NCI-H446 (cell line): ENCODE measurements around the gene RAD9A.

Experiments used
- DNase-seq, 2 experiments: peaks; one replicate each; lab custom pipeline; 2025; lab: John Stamatoyannopoulos, UW

RAD9A gene

DNA sequence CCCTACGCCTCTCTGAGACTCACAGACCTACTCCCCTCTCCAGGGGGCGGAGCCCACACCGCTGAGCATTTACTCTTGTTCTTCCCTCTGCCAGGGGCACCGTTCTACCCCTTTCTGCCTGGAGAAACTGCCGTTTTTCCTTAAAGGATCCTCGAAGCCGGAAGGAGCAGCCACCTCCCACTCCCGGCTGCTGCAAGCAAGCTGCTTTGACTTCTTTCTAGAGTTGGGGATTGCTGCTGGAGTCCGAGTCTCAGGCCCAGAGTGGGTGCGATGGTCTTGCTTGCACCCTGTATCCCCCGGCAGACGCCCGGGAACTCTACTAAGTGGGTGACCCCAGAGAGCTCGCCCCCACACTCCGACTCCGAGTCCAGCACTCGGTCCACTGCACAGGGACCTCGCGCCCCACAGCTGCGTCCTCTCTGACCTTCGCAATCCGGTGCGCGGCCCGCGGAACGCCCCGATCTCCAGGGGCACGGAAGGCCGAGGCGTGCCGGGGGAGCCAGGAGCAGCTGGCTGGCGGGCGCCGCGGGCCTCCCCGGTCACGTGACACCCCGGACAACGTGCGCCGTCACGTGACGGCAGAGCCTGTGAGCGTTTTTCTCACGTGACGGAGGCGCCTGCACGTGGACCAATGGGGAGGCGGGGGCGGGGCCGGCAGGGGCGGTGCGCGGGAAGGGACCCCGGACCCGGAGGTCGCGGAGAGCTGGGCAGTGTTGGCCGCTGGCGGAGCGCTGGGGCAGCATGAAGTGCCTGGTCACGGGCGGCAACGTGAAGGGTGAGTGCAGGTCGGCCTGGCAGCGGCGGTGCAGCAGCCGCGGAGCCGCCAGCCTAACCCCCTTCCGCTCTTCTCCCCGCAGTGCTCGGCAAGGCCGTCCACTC, at the start of gene RAD9A:
Gene RAD9A, plus strand, starts transcription at position 683 of the 879 bp plus-strand sequence. Its CDS starts 59 bp downstream, at position 742.
- peak; percentile 87 to 97 for DNase-seq

DNA sequence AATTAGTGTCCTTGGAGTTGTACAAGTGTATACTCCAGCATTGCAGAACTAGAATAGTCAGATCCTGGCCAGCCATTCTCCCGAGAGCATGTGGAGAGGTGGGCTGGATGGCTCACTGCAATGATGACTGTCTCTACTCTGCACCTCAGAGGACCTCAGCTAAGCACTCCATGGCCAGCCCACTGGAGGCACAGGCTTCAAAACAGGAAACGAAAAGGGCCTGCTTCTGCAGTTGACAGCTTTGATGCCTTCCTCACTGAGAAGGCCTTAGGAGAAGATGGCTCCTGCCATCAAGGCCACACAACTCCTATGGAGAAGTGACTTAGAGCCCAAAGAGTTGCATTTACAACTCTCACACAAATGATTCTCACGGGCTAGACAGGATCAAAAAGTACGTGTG, 47.5 kb upstream of the RAD9A start:
- no peak for DNase-seq

DNA sequence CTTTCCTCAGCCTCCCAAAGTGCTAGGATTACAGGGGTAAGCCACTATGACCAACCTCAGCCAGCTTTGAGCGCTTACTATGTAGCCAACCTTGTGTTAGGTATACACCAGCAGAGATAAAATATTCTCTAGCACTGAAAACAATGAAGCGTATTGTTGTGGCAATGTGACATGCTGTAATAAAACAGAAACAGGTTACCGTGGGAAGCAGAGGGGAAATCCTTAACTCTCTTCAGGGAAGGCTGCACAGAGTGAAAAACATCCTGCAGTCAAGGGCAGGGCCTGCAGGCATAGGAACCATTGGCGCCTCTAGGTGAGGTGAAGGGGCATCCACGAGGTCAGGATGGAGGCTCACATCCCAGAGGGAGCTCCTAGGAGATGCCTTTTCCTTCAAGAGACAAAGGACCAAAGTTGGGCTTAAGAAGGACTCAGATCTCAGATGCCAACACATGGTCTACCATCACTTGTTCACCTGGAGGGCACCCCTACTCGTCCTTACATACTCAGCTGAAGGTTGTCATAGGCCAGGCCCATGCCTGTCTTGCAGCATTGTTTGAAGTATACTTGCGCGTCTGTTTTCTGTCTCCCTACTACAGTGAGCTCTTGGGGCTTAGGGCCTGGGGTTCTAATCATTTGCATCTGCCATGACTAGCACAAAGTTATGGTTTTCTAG, 46.4 kb upstream of the RAD9A start:
- DNase-seq = no peak

DNA sequence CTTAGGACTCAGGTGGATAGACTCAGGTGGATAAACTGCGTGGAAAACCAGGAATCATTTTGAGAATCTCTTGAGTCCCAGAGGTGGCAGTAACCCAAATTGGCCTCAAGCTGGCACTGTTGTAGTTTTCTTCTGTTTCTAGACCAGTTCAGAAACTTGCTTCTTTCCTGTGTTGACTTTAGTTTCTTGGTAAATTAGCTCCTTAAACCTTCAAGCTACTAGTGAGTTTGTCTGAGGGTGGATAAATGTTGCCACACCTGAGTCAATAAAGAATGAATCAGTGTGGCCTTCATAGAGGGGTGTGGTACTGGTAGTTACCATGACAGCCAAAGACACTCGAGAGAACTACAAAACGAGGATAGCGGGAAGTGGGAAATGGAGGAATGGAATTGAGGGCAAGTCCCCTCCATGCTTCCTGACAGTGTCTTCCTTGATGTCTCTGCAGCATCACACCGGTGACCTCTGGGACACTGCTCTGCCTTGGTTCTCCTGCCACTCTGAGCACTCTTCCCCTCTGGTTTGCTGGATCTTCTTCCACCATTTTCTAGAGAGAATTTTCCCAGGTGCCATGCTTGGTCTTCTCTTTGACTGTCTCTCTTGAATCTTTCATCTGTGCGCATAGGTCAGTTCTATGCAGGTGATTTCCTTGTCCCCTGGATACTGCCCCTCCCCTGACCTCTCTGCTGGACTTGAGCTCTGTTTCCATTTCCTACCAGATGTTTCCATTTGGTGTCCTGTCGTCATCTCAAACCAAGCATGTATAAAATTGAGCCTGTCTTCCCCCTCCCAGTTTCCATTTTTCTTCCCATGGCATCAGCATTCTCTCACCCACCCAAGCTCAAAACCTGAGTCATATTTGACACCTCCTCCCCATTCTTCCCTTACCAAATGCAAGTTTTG, 45.6 kb upstream of the RAD9A start:
- DNase-seq = no peak

DNA sequence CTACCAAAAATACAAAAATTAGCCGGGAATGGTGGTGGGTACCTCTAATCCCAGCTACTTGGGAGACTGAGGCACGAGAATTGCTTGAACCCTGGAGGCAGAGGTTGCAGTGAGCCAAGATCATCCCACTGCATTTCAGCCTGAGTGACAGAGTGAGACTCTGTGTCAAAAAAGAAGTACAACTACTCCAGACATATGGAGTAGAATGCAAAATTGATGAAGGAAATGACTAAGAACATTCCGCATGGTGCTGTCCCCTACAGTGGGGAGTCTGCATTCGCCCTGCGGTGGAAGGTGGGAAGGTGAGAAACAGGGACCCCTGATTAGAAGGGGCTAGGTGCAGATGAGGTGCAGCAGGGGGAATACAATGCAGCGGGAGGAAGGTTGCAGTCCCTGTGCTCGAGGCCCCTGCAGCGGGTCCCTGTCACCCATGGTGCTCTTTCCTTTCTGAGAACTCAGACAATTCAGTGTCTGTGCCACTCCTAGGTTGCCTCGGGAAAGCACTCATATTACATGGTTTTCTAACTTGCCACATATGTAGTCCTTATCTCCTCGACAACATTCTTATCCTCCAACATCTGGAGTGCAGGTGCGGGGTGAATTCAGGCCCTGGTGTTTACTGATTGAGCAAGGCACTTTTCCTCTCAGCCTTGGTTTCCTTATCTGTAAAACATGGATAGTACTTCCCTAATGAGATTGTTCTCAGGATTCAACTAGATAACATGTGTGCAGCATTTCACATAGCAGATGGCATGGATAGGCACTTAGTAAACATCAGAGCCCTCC, 43.6 kb upstream of the RAD9A start:
- no peak for DNase-seq

DNA sequence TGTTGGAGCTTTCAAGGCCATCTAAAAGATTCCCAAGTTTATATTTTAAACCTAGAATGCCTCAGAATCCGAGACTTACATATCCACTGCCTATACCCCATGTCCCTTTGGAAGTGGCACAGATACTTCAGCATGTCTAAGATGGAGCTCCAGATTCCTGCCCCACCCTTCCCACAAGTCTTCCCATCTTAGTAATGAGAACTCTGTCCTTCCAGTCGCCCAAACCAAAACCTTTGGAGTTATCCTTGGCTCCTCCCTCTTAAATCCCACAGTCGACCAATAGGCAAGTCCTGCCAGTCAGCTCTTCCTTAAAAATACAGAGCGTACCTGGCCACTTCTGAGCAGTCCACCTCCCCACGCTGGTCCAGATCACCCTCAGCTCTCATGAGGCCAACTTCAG, 42.8 kb upstream of the RAD9A start:
- no peak for DNase-seq

DNA sequence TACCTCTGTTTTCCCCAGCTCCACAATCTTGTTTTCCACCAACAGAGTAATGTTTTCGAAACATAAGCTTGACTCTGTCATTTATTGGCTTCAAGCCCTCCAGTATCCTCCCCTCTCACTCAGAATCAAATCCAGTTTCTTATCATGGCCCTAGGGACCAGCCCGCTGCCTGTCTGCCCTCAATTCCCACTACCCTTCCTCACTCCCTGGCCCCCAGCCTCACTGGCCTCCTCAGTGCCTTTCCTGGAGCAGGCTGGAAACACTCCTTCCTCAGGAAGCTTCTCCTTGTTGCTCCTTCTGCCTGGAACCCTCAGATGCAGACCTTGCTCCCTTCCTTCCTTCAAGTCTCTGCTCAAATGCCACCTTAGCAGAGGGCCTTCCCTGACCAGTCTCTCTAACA, 42.3 kb upstream of the RAD9A start:
- no peak for DNase-seq

DNA sequence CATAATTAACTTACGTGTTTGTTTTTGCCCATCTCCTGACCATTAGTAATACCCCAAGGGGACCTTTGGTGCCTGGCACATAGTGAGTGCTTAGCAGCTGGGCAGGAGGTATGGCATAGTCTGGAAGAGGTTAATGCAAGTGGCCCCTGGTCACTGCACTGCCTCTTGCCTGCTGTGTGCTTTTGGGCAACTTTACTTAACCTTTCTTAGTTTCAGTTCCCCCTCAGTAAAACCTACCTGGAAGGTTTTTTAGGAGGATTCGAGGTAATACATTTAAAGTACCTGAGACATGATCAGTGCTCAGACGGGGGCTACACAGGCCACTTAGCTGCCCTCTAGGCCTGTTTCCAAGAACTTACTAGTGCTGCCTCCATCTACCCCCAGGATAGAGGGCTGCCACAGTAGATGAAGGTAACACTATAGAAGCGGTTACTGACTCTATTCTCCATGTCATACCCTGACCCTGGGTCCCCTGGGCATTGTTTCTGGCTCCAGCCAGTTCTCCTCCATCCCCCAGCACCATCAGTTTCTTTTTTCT, 41.8 kb upstream of the RAD9A start:
- DNase-seq = no peak

DNA sequence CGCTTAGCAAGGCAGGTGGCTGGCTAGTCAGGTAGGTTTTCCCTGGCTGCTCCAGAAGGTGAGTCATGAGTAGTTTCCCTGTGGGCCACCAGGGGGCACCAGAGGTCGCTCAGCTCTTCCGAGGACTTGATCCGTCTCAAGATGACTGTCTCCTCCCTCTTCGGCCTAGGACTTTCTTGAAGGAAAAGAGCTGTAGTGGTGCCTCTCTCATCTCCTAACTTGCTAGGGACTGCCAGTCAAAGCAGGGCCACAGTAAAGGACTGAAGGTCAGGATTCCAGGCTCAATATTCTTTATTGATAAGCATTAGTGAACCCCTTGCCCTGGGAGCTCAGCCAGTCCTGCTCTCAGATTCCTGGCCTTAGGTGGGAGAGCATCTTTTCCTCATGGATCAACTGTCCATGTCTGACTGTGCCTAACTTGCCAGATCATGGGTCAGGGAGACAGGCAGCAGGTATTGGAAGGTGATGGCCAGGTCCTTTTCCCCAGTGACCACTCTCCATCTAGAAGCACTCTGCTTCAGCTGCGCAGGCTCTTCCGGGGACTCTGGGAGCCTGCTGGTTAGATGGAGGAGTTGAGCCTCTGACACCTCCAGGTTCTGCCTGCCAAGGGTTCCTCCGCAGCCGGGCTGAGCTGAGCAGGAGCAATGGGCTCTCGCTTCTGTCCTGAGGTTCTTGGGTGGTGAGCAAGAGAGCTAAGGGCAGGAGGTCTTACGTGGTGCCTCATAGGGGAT, 40.3 kb upstream of the RAD9A start:
- peak; percentile 12 to 71 for DNase-seq

DNA sequence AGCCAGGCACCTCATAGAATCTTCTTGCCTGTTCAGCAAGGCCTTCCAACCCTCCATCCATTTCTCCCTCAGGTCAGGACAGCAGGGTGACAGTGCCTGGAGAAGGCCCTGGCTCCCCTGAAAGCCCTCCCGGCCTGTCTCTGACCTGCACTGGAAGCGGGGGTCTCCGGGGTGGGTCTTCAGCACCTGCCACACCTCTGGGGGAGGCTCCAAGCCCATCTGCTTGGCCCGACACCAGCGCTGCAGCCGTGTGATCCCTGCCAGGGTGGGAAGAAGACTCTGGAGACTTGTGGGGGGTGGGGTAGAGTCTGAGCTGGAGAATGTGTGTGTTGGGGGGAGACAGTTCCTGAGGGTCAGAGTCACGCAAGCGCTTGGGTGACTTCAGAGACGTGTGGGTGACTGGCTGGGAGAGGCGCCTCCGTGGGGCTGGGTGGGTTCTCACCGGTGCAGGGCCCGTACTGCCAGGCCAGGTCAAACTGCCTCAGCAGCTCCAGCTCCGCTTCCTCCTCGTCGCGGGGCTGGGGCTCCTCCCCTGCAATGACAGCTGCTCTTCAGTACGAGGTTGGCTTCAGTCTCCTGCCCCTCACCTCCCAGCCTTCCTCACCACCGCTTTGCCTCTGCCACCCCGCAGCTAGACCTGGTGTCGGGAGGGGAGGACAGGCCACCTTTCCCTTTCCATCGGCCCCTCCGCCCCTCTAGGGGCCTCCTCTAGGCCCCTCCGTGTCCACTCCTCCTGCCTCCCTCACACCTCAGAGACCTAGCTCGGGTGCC, 39.1 kb upstream of the RAD9A start:
- no peak for DNase-seq

DNA sequence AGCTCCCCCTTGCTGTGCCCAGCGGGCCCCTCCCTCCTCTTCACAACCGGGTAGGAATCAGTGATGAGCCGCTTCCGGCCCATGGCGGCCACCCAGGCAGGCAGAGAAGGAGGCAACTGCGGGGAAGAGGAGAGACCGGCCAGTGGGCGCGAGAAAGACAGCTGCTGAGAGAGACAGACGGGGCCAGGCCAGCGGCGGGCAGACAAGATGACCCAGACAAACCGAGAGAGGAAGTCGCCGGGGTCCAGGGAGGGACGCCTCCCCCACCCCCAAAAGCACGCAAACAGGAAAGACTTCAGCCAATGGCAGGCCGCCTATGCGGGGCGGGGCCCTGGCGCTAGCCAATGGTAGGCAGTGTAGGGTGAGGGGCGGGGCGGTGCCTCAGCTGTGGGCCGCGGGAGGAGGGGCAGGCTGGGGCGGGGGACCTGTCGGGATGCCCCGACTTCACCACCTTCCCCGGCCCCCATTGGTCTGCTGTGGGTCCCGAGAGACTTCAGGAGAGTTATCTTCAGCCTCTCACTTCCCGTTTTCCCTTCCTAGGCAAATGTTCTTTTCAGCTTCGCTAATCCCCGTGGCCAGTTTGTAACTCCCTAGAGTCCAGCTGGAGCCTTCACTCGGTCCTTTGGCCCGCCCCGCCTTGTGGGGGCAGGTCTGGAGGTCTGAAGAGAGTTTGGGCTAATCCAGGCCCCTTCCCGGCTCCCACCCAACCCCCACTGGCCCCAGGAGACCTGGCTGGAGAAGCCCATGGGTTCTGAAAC, 38.3 kb upstream of the RAD9A start, which contains the start of gene POLD4:
Gene POLD4, minus strand, starts transcription at position 230 of the 758 bp plus-strand sequence. Its CDS starts 147 bp downstream, at position 83.
- DNase-seq = peak; percentile 85 to 93

DNA sequence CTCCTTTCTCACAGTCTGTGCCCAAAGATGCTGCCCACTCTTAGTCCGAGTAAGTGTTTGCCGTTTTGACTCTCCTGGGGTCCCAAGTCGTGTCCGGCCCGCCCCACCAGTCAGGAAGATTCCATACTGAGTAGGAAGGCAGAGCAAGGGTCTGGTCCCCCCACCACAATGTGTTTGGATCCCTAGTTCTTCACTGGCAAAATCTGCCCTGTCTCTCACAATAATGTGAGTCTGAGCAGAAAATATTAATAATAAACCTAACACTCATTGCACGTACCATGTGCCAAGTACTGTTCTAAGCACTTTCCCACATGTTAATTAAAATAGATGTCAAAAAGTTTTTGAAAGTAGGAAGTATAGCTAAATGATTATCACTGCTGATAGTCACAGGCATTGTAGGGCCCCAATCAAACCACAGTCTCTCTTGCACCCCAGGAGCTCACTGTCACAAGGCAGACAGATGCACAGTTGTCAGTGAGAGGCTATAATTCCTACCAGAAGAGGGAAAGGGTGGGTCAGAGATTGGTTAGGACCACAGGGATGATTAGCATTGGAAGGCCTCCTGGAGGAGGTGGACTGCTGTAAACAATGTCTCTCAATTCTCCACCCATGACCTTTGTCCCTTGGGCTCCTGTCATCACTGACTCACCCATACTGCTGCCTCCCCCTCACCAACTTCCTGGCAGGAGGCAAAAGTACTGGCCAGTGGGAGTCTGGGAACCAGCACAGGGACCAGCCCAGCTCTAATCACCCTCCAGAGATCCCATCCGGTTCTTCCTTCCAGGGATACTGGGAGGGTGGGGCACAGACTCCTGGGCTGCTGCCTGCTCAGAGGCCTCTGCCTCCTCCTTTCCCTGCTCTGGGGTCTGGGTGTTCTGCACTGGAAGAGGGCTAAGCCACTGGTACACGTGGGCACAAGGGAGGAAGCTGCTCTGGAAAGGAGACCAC, 37.4 kb upstream of the RAD9A start:
- no peak for DNase-seq

DNA sequence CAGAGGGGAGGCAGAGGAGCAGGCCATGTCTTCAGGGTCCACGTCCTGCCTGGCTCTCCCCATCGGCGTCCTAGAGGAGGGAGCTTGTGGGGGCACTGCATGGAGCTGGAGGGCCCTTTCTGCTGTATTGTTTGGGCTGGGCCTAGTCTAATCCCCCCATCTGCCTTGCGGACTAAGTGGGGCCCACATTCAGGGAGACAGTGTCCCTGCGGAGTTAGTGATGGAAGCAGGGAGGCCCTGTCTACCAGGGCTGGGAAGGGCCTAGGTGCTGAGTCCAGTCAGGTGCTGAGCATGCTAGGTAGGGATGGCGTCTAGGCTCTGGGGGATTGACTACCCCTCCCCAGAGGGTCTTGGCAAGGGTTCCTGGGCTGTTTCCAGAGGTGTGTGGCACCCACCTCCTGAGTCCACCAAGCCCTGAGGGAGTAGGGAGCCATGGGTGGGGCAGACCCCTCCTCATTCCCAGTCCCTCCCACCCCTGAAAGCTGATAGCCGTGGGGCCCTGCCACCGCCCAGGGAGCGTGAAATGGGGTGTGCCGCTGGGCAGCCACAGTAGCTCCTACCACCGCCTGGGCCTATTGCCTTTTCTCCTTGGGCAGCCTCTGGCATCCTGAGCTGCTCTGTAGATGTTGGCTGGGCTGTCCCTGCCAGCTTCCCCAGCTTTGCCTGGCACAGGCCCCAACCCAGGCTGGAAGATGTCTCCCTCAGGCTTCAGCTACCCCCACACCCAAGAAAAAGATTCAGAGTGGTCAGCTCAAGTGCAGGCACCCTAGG, 36.6 kb upstream of the RAD9A start:
- DNase-seq = no peak

DNA sequence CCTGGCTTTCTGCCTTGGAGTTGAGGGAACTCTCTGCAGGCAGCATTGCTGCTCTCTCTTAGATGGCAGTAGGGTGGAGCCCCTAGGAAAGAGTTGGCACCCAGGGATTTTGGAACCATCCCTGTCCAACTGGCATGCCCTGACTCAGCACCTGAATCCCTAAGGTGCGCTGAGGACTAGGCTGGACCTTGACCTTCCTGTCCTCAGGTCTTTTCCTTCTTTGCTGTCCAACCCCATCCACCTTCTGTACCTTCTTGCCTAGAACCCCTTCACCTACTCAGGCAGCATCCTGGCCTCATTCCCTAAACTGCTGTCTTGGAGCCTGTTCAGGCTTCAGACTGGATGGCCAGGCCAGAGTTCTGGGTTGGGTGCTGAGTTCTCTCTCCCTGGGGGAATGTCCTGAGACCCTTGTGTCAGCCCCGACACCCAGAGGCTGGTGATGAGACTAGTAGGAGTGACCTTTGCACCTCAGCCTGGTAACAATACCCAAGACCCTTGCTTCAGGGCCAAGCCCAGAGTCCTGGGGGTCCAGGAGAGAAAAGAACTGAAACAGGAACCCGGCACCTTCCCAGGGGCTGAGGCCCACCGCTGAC, 35.9 kb upstream of the RAD9A start:
- DNase-seq = no peak

DNA sequence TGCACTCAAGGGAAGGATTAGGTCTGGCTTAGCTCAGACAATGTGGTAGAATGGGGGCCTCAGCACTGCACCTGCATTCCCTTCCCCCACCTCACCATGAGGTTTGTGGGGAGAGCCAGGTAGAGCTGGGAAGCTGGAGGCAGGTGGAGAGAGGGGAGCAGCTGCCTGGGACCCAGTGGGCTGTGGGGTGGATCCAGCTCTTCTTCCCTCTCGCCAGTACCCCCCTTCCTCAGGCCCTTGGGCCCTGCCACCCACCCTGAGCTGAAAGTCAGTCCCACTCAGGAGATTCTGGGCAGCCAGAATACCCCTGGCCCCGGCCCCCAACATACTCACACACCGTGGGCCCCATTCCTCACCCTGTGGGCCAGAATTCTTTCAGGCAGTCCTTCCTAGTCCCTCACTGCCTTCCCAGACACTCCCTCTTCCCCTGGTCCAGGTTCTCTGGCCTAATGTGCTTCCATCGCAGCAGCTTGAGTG, 35.4 kb upstream of the RAD9A start:
- DNase-seq = no peak

DNA sequence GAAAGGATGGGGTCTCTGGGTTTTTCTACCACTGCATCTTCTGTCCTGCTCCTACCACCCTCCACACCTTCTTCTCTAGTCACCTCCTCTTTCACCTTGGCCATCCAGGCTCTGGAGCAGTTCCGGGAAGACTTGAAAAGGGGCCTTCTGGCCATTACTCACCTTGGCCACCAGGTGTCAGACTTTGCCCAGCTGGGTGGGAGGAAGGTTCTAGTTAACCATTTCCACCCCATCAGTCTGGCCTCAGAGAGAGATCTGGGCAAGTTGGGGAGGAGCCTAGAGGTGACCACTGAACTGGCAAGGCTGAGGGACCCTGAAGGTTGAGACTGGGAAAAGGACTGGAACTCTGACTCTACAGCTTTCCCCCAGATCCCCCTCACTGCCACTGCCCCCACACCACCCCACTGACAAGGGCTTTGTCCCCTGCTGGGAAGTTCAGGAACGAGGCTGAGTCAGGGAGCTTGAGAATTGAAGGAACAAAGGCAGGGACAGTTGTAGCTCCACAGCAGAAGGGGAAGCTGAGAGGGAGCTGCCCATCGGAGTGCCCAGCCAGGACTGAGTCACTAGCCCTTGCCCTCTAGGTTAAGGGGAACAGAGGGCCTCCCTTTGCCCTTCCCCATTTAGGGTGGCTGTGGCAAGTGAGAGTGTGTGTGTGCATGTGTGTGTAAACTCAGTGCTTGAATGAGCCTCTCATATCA, 34.8 kb upstream of the RAD9A start:
- DNase-seq = peak; percentile 61 to 77
